Panc1 (cell line): Measurements from ENCODE around the gene METTL25B. TPM values are rescaled to one million over a fixed set of nuclear protein-coding genes. Genes with fewer than 3 reads are reported as not detected.

Experiments
- ATAC-seq: fragments of 200-7000 bp; cut with Tn5 transposase; 2 replicates; pipeline ENCODE4 v1.9.1; 2020; ENCODE audit warnings: mild to moderate bottlenecking, moderate library complexity
- BruUV-seq: library from RNA; stranded (reverse); fragments of 400-500 nt; replicated peaks from 2 replicates; lab custom pipeline; 2021; lab: Mats Ljungman, UMichigan
- CTCF ChIA-PET: fragments of 300-600 bp; sonication (Branson Sonifier 250); formaldehyde crosslinking; loops from one replicate; lab custom pipeline; 2022; ENCODE audit warnings: antibody characterized with exemption; lab: Charles Lee
- POLR2A ChIA-PET: fragments of 300-600 bp; sonication (Branson Sonifier 250); formaldehyde crosslinking; loops from one replicate; lab custom pipeline; 2022; ENCODE audit warnings: antibody characterized with exemption; lab: Charles Lee
- DNase-seq: peaks from one replicate; pipeline ENCODE4 v3.0.0-alpha.2; 2010; ENCODE audit warnings: low read depth, low spot score
- H3K27ac ChIP-seq: 2 replicates; pipeline ENCODE4 v1.5.1; 2011; ENCODE audit warnings: mild to moderate bottlenecking, low read length, inconsistent platforms
- H3K27me3 ChIP-seq: fragments of 200-500 bp; sonication (Bioruptor generic); 2 replicates; pipeline ENCODE4 v1.6.0; 2014; ENCODE audit warnings: low read length, inconsistent platforms; ENCODE audit not compliant: control insufficient read depth, insufficient read depth
- H3K36me3 ChIP-seq: fragments of 200-500 bp; sonication (Bioruptor generic); 2 replicates; pipeline ENCODE4 v1.5.1; 2014; ENCODE audit warnings: inconsistent platforms, mild to moderate bottlenecking, low read length, moderate library complexity; ENCODE audit not compliant: control insufficient read depth, insufficient read depth
- H3K4me1 ChIP-seq: 2 replicates; pipeline ENCODE4 v1.5.1; 2011; ENCODE audit warnings: inconsistent platforms, mild to moderate bottlenecking, low read length, moderate library complexity; ENCODE audit not compliant: control insufficient read depth, insufficient read depth
- H3K4me3 ChIP-seq, 2 experiments: 2 replicates each; pipeline ENCODE4 v1.5.1; 2011 to 2012; ENCODE audit warnings: low read depth in 2 of 2, low read length in 2 of 2, mild to moderate bottlenecking in 2 of 2, inconsistent platforms in 1 of 2, moderate library complexity in 1 of 2
- H3K9me3 ChIP-seq: fragments of 200-500 bp; sonication (Bioruptor generic); 2 replicates; pipeline ENCODE4 v1.5.1; 2014; ENCODE audit warnings: low read depth, mild to moderate bottlenecking, inconsistent platforms, low read length, moderate library complexity; ENCODE audit not compliant: control insufficient read depth, insufficient read depth
- POLR2AphosphoS5 ChIP-seq: IDR thresholded peaks from 2 replicates; pipeline ENCODE4 v1.6.1; 2012; ENCODE audit warnings: mild to moderate bottlenecking, low read depth, low read length, moderate library complexity
- REST ChIP-seq, 2 experiments: IDR thresholded peaks; 2 replicates each; pipeline ENCODE4 v1.6.1; 2011 to 2012; ENCODE audit warnings: low read depth in 2 of 2, control low read depth in 1 of 2, low read length in 1 of 2, mild to moderate bottlenecking in 1 of 2, moderate library complexity in 1 of 2; ENCODE audit not compliant: insufficient read depth in 1 of 2
- SIN3A ChIP-seq: IDR thresholded peaks from 2 replicates; pipeline ENCODE4 v1.6.1; 2012; ENCODE audit warnings: low read depth, mild to moderate bottlenecking, low read length, moderate library complexity, borderline replicate concordance; ENCODE audit not compliant: insufficient read depth
- TCF7L2 ChIP-seq: IDR thresholded peaks from 2 replicates; pipeline ENCODE4 v1.6.1; 2011; ENCODE audit warnings: mild to moderate bottlenecking, low read depth, low read length, inconsistent platforms
- in situ Hi-C: cut with HindIII; loops from 2 replicates; pipeline ENCODE4 v1.10.0; 2016; ENCODE audit warnings: low sequenced_read_pairs, low pct_unique_long_range_greater_than_20kb
- intact Hi-C: fragments of 100-400 bp; cut with micrococcal nuclease; formaldehyde crosslinking; loops from one replicate; pipeline ENCODE4 v1.10.0; 2022; ENCODE audit not compliant: unreplicated experiment
- total RNA-seq: library from RNA; stranded (reverse); gene quantifications from one replicate; pipeline ENCODE4 v1.2.1, GENCODE V29; 2021; ENCODE audit not compliant: unreplicated experiment
- TF ChIP-seq, protein P1 (sequence below): fragments of 450-650 bp; IDR thresholded peaks from 2 replicates; pipeline ENCODE4 v1.5.1; 2017; ENCODE audit warnings: mild to moderate bottlenecking

The METTL25B gene
- total RNA-seq, 1 experiment from 2014 or later, result 32.8 TPM

- TF ChIP-seq REST (IDR thresholded peaks at IDR 0.05; ENCODE audit: insufficient read depth in 1 of 2, low read depth in 2 of 2, low read length in 1 of 2) (no peak), POLR2AphosphoS5 (no peak), SIN3A (no peak), TCF7L2 (no peak)
- TF ChIP-seq, protein P1, sequence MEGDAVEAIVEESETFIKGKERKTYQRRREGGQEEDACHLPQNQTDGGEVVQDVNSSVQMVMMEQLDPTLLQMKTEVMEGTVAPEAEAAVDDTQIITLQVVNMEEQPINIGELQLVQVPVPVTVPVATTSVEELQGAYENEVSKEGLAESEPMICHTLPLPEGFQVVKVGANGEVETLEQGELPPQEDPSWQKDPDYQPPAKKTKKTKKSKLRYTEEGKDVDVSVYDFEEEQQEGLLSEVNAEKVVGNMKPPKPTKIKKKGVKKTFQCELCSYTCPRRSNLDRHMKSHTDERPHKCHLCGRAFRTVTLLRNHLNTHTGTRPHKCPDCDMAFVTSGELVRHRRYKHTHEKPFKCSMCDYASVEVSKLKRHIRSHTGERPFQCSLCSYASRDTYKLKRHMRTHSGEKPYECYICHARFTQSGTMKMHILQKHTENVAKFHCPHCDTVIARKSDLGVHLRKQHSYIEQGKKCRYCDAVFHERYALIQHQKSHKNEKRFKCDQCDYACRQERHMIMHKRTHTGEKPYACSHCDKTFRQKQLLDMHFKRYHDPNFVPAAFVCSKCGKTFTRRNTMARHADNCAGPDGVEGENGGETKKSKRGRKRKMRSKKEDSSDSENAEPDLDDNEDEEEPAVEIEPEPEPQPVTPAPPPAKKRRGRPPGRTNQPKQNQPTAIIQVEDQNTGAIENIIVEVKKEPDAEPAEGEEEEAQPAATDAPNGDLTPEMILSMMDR, result no peak
- ChIA-PET POLR2A (interaction anchor here (0.6 to 1.7 kb wide), 6 partner anchors 14 to 84 kb away, joined by 3 to 6 read pairs (median 4); partner anchors contain the start of genes CRABP2 and MRPL24), CTCF (interaction anchor here (0.6 to 5.7 kb wide), 6 partner anchors 11 to 169 kb away, joined by 3 to 118 read pairs (median 40); partner anchors contain the start of genes CRABP2 and NTRK1)
- BruUV-seq, result no TSS peak
- no peaks in the 10 kb centered on the region for H3K36me3 ChIP-seq
- H3K4me3 ChIP-seq, result no peak overlapping the region; a peak in 1 of 4 replicates
- H3K27ac ChIP-seq, result peak overlapping the region; percentile 95
- H3K9me3 ChIP-seq, result no peaks in the 10 kb centered on the region
- intact Hi-C loops, result loop anchor here (2.0 to 10.0 kb wide), 2 partner anchors 14 to 174 kb away; partner anchors contain the start of genes CRABP2 and NTRK1
- in situ Hi-C loops, result no loop called here
- H3K4me1 ChIP-seq, result peaks cover 56% of the 10 kb centered on the region
- DNase-seq (no peak), ATAC-seq (no peak)
- no peaks in the 10 kb centered on the region for H3K27me3 ChIP-seq
Observed at GRCh38 chr1:156691191-156691590, 37.1 kb upstream of the METTL25B start.

DNA sequence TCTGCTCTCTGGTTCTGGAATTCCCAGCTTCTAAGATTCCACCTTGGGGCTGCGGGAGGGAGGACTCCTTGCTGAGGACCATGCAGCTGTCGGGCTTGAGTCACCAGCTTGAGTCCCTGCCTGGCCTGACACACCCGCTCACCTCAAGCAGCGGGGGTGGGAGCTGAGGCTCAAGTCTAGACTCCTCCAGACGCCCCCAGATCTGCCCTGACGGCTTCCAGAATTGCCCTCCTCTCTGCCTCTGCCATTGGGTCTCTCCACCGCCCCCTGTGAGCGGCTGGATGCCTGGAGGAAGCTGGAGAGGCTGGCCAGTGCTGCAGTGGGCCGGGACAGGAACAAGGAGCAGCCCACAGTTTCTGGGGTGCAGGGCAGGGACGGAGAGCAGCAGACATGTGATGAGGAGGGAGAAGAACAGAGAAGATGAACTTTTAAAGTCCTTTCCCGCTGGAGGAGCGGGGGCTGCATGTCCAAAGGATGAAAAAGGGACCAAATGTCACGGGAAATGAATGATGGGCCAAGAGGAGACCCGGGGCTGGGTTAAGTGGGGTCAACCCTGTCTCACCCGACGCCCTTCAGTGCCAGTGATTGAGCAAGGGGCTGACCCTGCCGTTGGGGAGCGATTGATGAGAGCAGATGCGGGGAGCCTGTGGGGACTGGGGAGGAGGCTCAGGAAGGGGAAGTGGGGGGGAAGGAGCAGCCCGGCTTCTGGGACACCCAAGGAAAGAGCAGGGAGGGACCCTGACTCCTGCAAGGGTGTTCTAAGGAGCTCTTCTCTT, 36.4 kb upstream of the METTL25B start:
- peak overlapping the region; percentile 95 for H3K27ac ChIP-seq
- POLR2A ChIA-PET, result interaction anchor here (0.5 to 1.6 kb wide), 4 partner anchors 14 to 84 kb away, joined by 3 to 6 read pairs (median 6); partner anchors contain the start of gene CRABP2
- intact Hi-C loops (loop anchor here (2.0 to 10.0 kb wide), 2 partner anchors 13 to 173 kb away; partner anchors contain the start of genes CRABP2 and NTRK1), in situ Hi-C loops (no loop called here)
- CTCF ChIA-PET, result interaction anchor here (0.6 to 5.7 kb wide), 7 partner anchors 10 to 169 kb away, joined by 3 to 118 read pairs (median 39); partner anchors contain the start of genes CRABP2, NES and NTRK1
- H3K9me3 ChIP-seq, result no peaks in the 10 kb centered on the region
- ATAC-seq (peak; percentile 26), DNase-seq (no peak)
- peak; percentile 30; the same call in 1 of the 2 replicates for TF ChIP-seq TCF7L2
- TF ChIP-seq, protein P1, result no peak
- no peaks in the 10 kb centered on the region for H3K36me3 ChIP-seq
- no peaks in the 10 kb centered on the region for H3K27me3 ChIP-seq
- no TSS peak for BruUV-seq
- peak overlapping the region in 1 of 2 experiments; percentile 14; a peak in 2 of 4 replicates for H3K4me3 ChIP-seq
- peaks cover 63% of the 10 kb centered on the region for H3K4me1 ChIP-seq
